PC-9 (cell line): ENCODE results near the gene STAB1.

Experiments used
- EZH2 ChIP-seq: fragments of 200-600 bp; sonication (generic); IDR thresholded peaks from 2 replicates; pipeline ENCODE4 v1.8.0; 2017; ENCODE audit warnings: antibody characterized with exemption, low read depth
- TF ChIP-seq, protein P1 (sequence below): fragments of 200-600 bp; sonication (generic); conservative IDR thresholded peaks from 2 replicates; pipeline ENCODE4 v1.6.1; 2017; ENCODE audit warnings: mixed run types, antibody characterized with exemption, mild to moderate bottlenecking, moderate library complexity

DNA sequence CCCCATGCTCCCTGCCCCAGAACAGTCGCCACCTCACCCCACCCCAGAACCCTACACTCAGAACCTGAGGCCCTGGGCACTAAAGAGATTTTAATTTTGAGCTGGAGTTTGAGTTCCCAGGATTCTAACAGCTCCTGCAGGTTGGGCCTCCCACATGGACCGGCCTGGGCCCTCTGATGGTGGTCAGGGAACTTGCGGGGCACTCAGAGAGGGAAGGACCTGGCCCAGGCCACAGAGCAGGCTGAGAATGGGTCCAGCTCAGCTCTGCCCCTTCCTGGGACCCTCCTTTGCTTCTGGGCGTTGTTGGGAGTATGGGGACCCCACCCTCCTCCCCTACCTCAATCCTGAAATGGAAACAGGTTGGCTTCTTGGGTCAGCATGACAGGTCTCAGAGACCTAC lies 49.1 kb upstream of the STAB1 start:
- TF ChIP-seq, protein P1, sequence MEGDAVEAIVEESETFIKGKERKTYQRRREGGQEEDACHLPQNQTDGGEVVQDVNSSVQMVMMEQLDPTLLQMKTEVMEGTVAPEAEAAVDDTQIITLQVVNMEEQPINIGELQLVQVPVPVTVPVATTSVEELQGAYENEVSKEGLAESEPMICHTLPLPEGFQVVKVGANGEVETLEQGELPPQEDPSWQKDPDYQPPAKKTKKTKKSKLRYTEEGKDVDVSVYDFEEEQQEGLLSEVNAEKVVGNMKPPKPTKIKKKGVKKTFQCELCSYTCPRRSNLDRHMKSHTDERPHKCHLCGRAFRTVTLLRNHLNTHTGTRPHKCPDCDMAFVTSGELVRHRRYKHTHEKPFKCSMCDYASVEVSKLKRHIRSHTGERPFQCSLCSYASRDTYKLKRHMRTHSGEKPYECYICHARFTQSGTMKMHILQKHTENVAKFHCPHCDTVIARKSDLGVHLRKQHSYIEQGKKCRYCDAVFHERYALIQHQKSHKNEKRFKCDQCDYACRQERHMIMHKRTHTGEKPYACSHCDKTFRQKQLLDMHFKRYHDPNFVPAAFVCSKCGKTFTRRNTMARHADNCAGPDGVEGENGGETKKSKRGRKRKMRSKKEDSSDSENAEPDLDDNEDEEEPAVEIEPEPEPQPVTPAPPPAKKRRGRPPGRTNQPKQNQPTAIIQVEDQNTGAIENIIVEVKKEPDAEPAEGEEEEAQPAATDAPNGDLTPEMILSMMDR = no peak
- no peak for TF ChIP-seq EZH2
